GM12878 (cell line): ENCODE measurements around the gene C5orf34. TPM values are rescaled to one million over a fixed set of nuclear protein-coding genes. Genes with fewer than 3 reads are reported as not detected.

ENCODE experiments used
- ATAC-seq: fragments of 200-7000 bp; cut with Tn5 transposase; 3 replicates; pipeline ENCODE4 v1.9.1; 2020; ENCODE audit warnings: mild to moderate bottlenecking, moderate library complexity
- BruUV-seq: library from RNA; stranded (reverse); fragments of 400-500 nt; replicated peaks from 2 replicates; lab custom pipeline; 2021; lab: Mats Ljungman, UMichigan
- CTCF ChIA-PET: fragments of 300-600 bp; sonication (Branson Sonifier 250); formaldehyde crosslinking; extraction: SDS; loops from one replicate; lab custom pipeline; 2021; ENCODE audit warnings: inconsistent platforms; lab: Yijun Ruan, JAX
- POLR2A ChIA-PET: fragments of 350-600 bp; formaldehyde crosslinking; extraction: SDS; loops from one replicate; lab custom pipeline; 2021; ENCODE audit warnings: inconsistent platforms; lab: Charles Lee
- RAD21 ChIA-PET: fragments of 300-600 bp; sonication (Branson Sonifier 250); formaldehyde crosslinking; loops from one replicate; lab custom pipeline; 2023; ENCODE audit warnings: antibody characterized with exemption; ENCODE audit not compliant: unreplicated experiment; lab: Charles Lee
- SMC1A ChIA-PET: fragments of 300-600 bp; sonication (Branson Sonifier 250); formaldehyde crosslinking; loops from one replicate; lab custom pipeline; 2023; ENCODE audit not compliant: unreplicated experiment, uncharacterized antibody; lab: Charles Lee
- DNase-seq: peaks from one replicate; pipeline ENCODE4 v3.0.0-alpha.2; 2011; ENCODE audit warnings: low read depth, low spot score
- FAIRE-seq: peaks from 3 replicates; lab custom pipeline; 2011; peaks lifted over from hg19 to GRCh38; lab: Jason Lieb, UNC
- H2AFZ ChIP-seq: 2 replicates; pipeline ENCODE4 v1.6.0; 2011; ENCODE audit warnings: low read depth, low read length, control low read depth; ENCODE audit not compliant: control insufficient read depth
- H3K27ac ChIP-seq: 2 replicates; pipeline ENCODE4 v1.5.1; 2011; ENCODE audit warnings: control low read depth; ENCODE audit not compliant: control insufficient read depth, insufficient read depth
- H3K27me3 ChIP-seq, 2 experiments: replicated peaks in 1 of 2; 2 replicates each; pipeline versions ENCODE4 v1.6.0 to v1.6.1; 2011; ENCODE audit warnings: low read length in 1 of 2; ENCODE audit not compliant: control insufficient read depth in 2 of 2, insufficient read depth in 2 of 2
- H3K36me3 ChIP-seq, 2 experiments: 2 replicates each; pipeline ENCODE4 v1.5.1; 2011; ENCODE audit warnings: low read length in 1 of 2; ENCODE audit not compliant: control insufficient read depth in 2 of 2, insufficient read depth in 2 of 2
- H3K4me1 ChIP-seq: 2 replicates; pipeline ENCODE4 v1.6.1; 2011; ENCODE audit warnings: mild to moderate bottlenecking, low read length, moderate library complexity, mixed read lengths; ENCODE audit not compliant: control insufficient read depth, insufficient read depth
- H3K4me2 ChIP-seq: 2 replicates; pipeline ENCODE4 v1.6.0; 2011; ENCODE audit warnings: control low read depth; ENCODE audit not compliant: control insufficient read depth, insufficient read depth
- H3K4me3 ChIP-seq: fragments of 200-600 bp; sonication (generic); 2 replicates; pipeline ENCODE4 v1.5.1; 2016
- H3K79me2 ChIP-seq: 2 replicates; pipeline ENCODE4 v1.6.0; 2011; ENCODE audit warnings: low read length; ENCODE audit not compliant: control insufficient read depth, insufficient read depth
- H3K9ac ChIP-seq: 2 replicates; pipeline ENCODE4 v1.8.0; 2011; ENCODE audit warnings: low read length, control low read depth, mixed read lengths; ENCODE audit not compliant: control insufficient read depth, insufficient read depth
- H3K9me3 ChIP-seq: replicated peaks from 3 replicates; pipeline ENCODE4 v1.5.1; 2011; ENCODE audit warnings: mild to moderate bottlenecking, low read length; ENCODE audit not compliant: control insufficient read depth, insufficient read depth
- H4K20me1 ChIP-seq: 2 replicates; pipeline ENCODE4 v1.6.0; 2011; ENCODE audit not compliant: control insufficient read depth, insufficient read depth
- CHD2 ChIP-seq: IDR thresholded peaks from 2 replicates; pipeline ENCODE4 v1.6.1; 2011; ENCODE audit warnings: low read depth, low read length, improper control_type of control experiment, borderline replicate concordance
- HCFC1 ChIP-seq: fragments of 150-350 bp; IDR thresholded peaks from 2 replicates; pipeline ENCODE4 v1.6.1; 2014; ENCODE audit warnings: low read length
- HDAC6 ChIP-seq: fragments of 200-600 bp; sonication (generic); IDR thresholded peaks from one replicate; pipeline ENCODE4 v1.8.0; 2017; ENCODE audit warnings: antibody characterized with exemption; ENCODE audit not compliant: unreplicated experiment
- JUNB ChIP-seq: IDR thresholded peaks from 2 replicates; pipeline ENCODE4 v1.6.1; 2016; ENCODE audit warnings: antibody characterized with exemption, mild to moderate bottlenecking
- NFYA ChIP-seq: IDR thresholded peaks from 2 replicates; pipeline ENCODE4 v1.6.1; 2011; ENCODE audit warnings: low read depth, mild to moderate bottlenecking, low read length, improper control_type of control experiment, borderline replicate concordance
- POU2F2 ChIP-seq: IDR thresholded peaks from 3 replicates; pipeline ENCODE4 v1.6.1; 2011; ENCODE audit warnings: low read depth, mild to moderate bottlenecking, low read length, borderline replicate concordance
- RUNX3 ChIP-seq: IDR thresholded peaks from 2 replicates; pipeline ENCODE4 v1.6.1; 2012; ENCODE audit warnings: low read length, inconsistent platforms
- TBL1XR1 ChIP-seq: IDR thresholded peaks from 2 replicates; pipeline ENCODE4 v1.6.1; 2012; ENCODE audit warnings: low read depth, low read length, improper control_type of control experiment
- WGBS: methylation state at CpG from one replicate; pipeline ENCODE4 v1.1.6; 2016; ENCODE audit warnings: low lambda C conversion rate; ENCODE audit not compliant: insufficient replicate concordance, insufficient coverage; ENCODE audit errors: missing lambda C conversion rate; 5-methylcytosine and 5-hydroxymethylcytosine counted together
- in situ Hi-C: fragments of 300-500 bp; cut with MboI; formaldehyde crosslinking; loops from 9 replicates; pipeline ENCODE4 v1.14.3; 2018; ENCODE audit warnings: mixed read lengths
- intact Hi-C: fragments of 100-400 bp; cut with micrococcal nuclease; formaldehyde crosslinking; loops from one replicate; pipeline ENCODE4 v1.14.2; 2022; ENCODE audit not compliant: unreplicated experiment
- polyA plus RNA-seq, 11 experiments: library from polyadenylated mRNA; depleted of rRNA in 4 of 11; unstranded in 6 of 11; stranded (reverse) in 5 of 11; fragments of >200 nt; fragmentation: Nextera tagmentation in 4 of 11; fragmentation: Illumina TruSeq in 1 of 11; extraction: Ambion mirVana in 4 of 11; extraction: Trizol in 1 of 11; gene quantifications; 1 replicate in 1 of 11; 2 replicates in 10 of 11; pipeline versions ENCODE4 v1.2.1 to v1.2.3, GENCODE V29; 2011 to 2016; ENCODE audit warnings: inconsistent platforms in 2 of 11, missing spikeins in 2 of 11, low read depth in 1 of 11
- total RNA-seq, 4 experiments: library from RNA; depleted of rRNA in 3 of 4; stranded (reverse); fragments of >200 nt in 3 of 4; fragmentation: Illumina TruSeq in 1 of 4; extraction: Trizol in 1 of 4; gene quantifications; 2 replicates each; pipeline versions ENCODE4 v1.2.1 to v1.2.3, GENCODE V29; 2013 to 2021
- TF ChIP-seq, protein P1 (sequence below), 3 experiments: IDR thresholded peaks in 2 of 3; conservative IDR thresholded peaks in 1 of 3; 2 replicates each; pipeline ENCODE4 v1.5.1; 2011; ENCODE audit warnings: low read depth in 3 of 3, low read length in 3 of 3, mild to moderate bottlenecking in 3 of 3, control low read depth in 2 of 3, moderate library complexity in 2 of 3, inconsistent platforms in 1 of 3, mixed read lengths in 1 of 3; ENCODE audit not compliant: control insufficient read depth in 2 of 3, insufficient read depth in 1 of 3; ENCODE audit errors: extremely low read depth in 1 of 3
- TF ChIP-seq, protein P2 (sequence below): fragments of 450-650 bp; IDR thresholded peaks from 2 replicates; pipeline ENCODE4 v1.6.1; 2017; ENCODE audit warnings: mild to moderate bottlenecking, moderate library complexity
- TF ChIP-seq, protein P3 (sequence below): fragments of 450-650 bp; IDR thresholded peaks from 2 replicates; pipeline ENCODE4 v1.6.1; 2016; ENCODE audit warnings: mild to moderate bottlenecking, moderate library complexity, borderline replicate concordance

C5orf34 gene
- total and polyA plus RNA-seq, 10 of the 15 experiments (the other 5 are each of a cell fraction or from before 2014, with no cell fraction given) = 6.1 to 15.1 (median 10.0) TPM

DNA sequence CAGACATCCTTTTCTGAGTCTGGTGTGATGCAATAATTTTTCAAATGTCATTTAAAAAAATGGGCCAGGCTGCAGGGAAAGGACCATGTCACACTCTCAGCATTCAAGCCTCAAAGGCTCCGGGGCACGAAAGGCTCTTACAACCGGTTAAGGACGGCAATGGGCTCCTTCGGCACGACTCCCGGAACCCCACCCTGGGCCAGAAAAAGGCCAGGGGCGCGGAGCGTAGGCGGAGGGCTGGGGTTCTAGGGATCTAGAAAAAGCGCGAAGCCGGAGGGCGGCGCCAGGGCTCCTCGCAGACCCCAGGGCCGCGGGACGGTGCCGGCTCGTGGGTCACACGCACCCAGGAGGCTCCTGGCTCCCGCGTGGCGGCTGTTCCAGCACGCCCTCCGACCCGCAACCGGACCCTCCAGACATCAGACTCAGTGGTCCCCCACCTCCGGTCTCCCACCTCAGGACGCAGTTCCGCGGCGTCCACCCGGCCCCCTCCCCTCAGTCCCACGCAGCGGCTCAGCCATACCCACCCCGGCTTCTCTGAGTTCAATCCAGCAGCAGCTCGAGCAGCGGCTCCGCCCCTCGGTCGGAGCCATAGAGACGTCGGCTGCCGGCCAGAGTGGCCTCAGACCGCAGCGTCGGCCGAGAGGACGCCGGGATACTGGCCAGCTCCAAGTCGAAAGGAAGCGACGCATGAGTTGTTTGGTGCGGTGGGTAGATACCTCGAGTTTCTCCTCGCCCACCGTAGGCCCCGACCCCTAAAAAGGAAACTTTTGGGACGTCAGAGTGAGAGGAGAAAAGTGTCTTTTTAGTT is 31.4 kb downstream of the C5orf34 start, which contains the start of gene TMEM267:
TSS of gene TMEM267 (minus strand) at position 568 of the 808 bp plus-strand sequence. CDS start 29,896 bp downstream, outside the sequence.
- no peaks in the 10 kb centered on the region for H3K9me3 ChIP-seq
- CTCF ChIA-PET = interaction anchor here (0.6 to 4.1 kb wide), 49 partner anchors 8 to 491 kb away, joined by 3 to 20 read pairs (median 4); partner anchors contain the start of genes C5orf34, HMGCS1, NNT and ZNF131
- SMC1A ChIA-PET = interaction anchor here (0.6 to 3.4 kb wide), 28 partner anchors 8 to 491 kb away, joined by 3 to 20 read pairs (median 4); partner anchors contain the start of genes C5orf34, CCL28, HMGCS1 and NNT
- peak; percentile 70 for FAIRE-seq
- H3K79me2 ChIP-seq = peaks cover 21% of the 10 kb centered on the region
- intact Hi-C loops (loop anchor here (1.0 to 10.0 kb wide), 9 partner anchors 32 to 491 kb away; partner anchors contain the start of genes C5orf34, HMGCS1, NNT and PAIP1), in situ Hi-C loops (no loop called here)
- peak; percentile 95 for ATAC-seq
- H3K36me3 ChIP-seq = 0 out of 4 replicates have a peak, but pooled peaks cover 0 to 3% of the 10 kb centered on the region in 2 experiments
- peak within 1 kb of the TSS; percentile 99 for H3K9ac ChIP-seq
- H3K4me1 ChIP-seq = peaks cover 3% of the 10 kb centered on the region
- no peaks in the 10 kb centered on the region for H3K27me3 ChIP-seq
- BruUV-seq = no TSS peak
- POLR2A ChIA-PET = interaction anchor here (0.6 to 3.4 kb wide), 11 partner anchors 14 to 419 kb away, joined by 3 to 24 read pairs (median 14); partner anchors contain the start of genes C5orf34, HMGCS1, NNT and ZNF131
- RAD21 ChIA-PET = interaction anchor here (0.6 to 2.8 kb wide), 29 partner anchors 8 to 442 kb away, joined by 3 to 26 read pairs (median 4); partner anchors contain the start of genes C5orf34, HMGCS1, NNT and ZNF131
- peak within 1 kb of the TSS; percentile 73 for H3K4me2 ChIP-seq
- peak within 1 kb of the TSS; percentile 95 for H2AFZ ChIP-seq
- WGBS = 1% methylated on average over 62 of the region's 62 CpGs
- H4K20me1 ChIP-seq = no peaks in the 10 kb centered on the region
- DNase-seq = peak; percentile 67
- H3K4me3 ChIP-seq = peak within 1 kb of the TSS; percentile 80
- H3K27ac ChIP-seq = peak within 1 kb of the TSS; percentile 100
- TF ChIP-seq NFYA (no peak), POU2F2 (peak; percentile 77; the same call in 1 of the 3 replicates), JUNB (no peak), CHD2 (0 out of 2 replicates have a peak, but pooled peaks have one; percentile 41), TBL1XR1 (peak; percentile 38), HCFC1 (peak; percentile 54), RUNX3 (peak; percentile 95), HDAC6 (no peak)
- TF ChIP-seq, protein P1, sequence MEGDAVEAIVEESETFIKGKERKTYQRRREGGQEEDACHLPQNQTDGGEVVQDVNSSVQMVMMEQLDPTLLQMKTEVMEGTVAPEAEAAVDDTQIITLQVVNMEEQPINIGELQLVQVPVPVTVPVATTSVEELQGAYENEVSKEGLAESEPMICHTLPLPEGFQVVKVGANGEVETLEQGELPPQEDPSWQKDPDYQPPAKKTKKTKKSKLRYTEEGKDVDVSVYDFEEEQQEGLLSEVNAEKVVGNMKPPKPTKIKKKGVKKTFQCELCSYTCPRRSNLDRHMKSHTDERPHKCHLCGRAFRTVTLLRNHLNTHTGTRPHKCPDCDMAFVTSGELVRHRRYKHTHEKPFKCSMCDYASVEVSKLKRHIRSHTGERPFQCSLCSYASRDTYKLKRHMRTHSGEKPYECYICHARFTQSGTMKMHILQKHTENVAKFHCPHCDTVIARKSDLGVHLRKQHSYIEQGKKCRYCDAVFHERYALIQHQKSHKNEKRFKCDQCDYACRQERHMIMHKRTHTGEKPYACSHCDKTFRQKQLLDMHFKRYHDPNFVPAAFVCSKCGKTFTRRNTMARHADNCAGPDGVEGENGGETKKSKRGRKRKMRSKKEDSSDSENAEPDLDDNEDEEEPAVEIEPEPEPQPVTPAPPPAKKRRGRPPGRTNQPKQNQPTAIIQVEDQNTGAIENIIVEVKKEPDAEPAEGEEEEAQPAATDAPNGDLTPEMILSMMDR (IDR thresholded peaks at IDR 0.05 in 2 of 3, conservative IDR thresholded peaks at IDR 0.05 in 1 of 3; ENCODE audit: control insufficient read depth in 2 of 3, extremely low read depth in 1 of 3, insufficient read depth in 1 of 3, low read depth in 3 of 3, low read length in 3 of 3) = no peak
- TF ChIP-seq, protein P2, sequence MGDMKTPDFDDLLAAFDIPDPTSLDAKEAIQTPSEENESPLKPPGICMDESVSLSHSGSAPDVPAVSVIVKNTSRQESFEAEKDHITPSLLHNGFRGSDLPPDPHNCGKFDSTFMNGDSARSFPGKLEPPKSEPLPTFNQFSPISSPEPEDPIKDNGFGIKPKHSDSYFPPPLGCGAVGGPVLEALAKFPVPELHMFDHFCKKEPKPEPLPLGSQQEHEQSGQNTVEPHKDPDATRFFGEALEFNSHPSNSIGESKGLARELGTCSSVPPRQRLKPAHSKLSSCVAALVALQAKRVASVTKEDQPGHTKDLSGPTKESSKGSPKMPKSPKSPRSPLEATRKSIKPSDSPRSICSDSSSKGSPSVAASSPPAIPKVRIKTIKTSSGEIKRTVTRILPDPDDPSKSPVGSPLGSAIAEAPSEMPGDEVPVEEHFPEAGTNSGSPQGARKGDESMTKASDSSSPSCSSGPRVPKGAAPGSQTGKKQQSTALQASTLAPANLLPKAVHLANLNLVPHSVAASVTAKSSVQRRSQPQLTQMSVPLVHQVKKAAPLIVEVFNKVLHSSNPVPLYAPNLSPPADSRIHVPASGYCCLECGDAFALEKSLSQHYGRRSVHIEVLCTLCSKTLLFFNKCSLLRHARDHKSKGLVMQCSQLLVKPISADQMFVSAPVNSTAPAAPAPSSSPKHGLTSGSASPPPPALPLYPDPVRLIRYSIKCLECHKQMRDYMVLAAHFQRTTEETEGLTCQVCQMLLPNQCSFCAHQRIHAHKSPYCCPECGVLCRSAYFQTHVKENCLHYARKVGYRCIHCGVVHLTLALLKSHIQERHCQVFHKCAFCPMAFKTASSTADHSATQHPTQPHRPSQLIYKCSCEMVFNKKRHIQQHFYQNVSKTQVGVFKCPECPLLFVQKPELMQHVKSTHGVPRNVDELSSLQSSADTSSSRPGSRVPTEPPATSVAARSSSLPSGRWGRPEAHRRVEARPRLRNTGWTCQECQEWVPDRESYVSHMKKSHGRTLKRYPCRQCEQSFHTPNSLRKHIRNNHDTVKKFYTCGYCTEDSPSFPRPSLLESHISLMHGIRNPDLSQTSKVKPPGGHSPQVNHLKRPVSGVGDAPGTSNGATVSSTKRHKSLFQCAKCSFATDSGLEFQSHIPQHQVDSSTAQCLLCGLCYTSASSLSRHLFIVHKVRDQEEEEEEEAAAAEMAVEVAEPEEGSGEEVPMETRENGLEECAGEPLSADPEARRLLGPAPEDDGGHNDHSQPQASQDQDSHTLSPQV = no peak
- TF ChIP-seq, protein P3, sequence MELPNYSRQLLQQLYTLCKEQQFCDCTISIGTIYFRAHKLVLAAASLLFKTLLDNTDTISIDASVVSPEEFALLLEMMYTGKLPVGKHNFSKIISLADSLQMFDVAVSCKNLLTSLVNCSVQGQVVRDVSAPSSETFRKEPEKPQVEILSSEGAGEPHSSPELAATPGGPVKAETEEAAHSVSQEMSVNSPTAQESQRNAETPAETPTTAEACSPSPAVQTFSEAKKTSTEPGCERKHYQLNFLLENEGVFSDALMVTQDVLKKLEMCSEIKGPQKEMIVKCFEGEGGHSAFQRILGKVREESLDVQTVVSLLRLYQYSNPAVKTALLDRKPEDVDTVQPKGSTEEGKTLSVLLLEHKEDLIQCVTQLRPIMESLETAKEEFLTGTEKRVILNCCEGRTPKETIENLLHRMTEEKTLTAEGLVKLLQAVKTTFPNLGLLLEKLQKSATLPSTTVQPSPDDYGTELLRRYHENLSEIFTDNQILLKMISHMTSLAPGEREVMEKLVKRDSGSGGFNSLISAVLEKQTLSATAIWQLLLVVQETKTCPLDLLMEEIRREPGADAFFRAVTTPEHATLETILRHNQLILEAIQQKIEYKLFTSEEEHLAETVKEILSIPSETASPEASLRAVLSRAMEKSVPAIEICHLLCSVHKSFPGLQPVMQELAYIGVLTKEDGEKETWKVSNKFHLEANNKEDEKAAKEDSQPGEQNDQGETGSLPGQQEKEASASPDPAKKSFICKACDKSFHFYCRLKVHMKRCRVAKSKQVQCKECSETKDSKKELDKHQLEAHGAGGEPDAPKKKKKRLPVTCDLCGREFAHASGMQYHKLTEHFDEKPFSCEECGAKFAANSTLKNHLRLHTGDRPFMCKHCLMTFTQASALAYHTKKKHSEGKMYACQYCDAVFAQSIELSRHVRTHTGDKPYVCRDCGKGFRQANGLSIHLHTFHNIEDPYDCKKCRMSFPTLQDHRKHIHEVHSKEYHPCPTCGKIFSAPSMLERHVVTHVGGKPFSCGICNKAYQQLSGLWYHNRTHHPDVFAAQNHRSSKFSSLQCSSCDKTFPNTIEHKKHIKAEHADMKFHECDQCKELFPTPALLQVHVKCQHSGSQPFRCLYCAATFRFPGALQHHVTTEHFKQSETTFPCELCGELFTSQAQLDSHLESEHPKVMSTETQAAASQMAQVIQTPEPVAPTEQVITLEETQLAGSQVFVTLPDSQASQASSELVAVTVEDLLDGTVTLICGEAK = no peak
